Prostate gland (tissue), 2 donors: ENCODE measurements around the gene MAN2B1.

Experiments
- CTCF ChIP-seq, 4 experiments: fragments of 200-600 bp in 2 of 4; fragments of 450-650 bp in 2 of 4; sonication (generic) in 2 of 4; IDR thresholded peaks; 1 replicate in 3 of 4; 2 replicates in 1 of 4; pipeline ENCODE4 v1.5.1; 2016 to 2019; ENCODE audit warnings: antibody characterized with exemption in 4 of 4, mild to moderate bottlenecking in 2 of 4, moderate library complexity in 2 of 4
- POLR2AphosphoS5 ChIP-seq: sonication (generic); formaldehyde crosslinking; IDR thresholded peaks from one replicate; pipeline ENCODE4 v1.6.1; 2017; ENCODE audit warnings: antibody characterized with exemption

GRCh38 chr19:12698138-12698537 lies 31.6 kb upstream of the MAN2B1 start:
- TF ChIP-seq CTCF (IDR thresholded peaks at IDR 0.05) = no peak
- no peak for TF ChIP-seq POLR2AphosphoS5
